Posterior cingulate gyrus (tissue), 11 donors: ENCODE data around the gene WDPCP.
"Not testable (repeated sequence)": the region's sequence is repeated elsewhere in the genome, so short reads cannot be mapped to it uniquely, and the experiment has no call there.

ENCODE experiments used
- DNase-seq, 10 donors: peaks; one replicate each; pipeline versions ENCODE4 v3.0.0 to v3.0.0-alpha.2; 2020 to 2021; ENCODE audit warnings: mixed read lengths in 3 of 10
- intact Hi-C: fragments of 100-400 bp; cut with DNase I; formaldehyde crosslinking; loops from one replicate; pipeline ENCODE4 v1.15.1; 2023

Gene WDPCP

GRCh38 chr2:63132020-63132419, 456.3 kb downstream of the WDPCP start:
- intact Hi-C loops, result no loop called here

GRCh38 chr2:63131196-63131595, 457.1 kb downstream of the WDPCP start:
- intact Hi-C loops, result no loop called here
- no peak for DNase-seq

More at GRCh38 chr2:63132020-63132419, 456.3 kb downstream of the WDPCP start:
- DNase-seq, result no peak

GRCh38 chr2:63127594-63127993, 460.7 kb downstream of the WDPCP start:
- no peak for DNase-seq
- intact Hi-C loops, result no loop called here

GRCh38 chr2:63124850-63125249, 463.4 kb downstream of the WDPCP start:
- no peak for DNase-seq
- intact Hi-C loops, result no loop called here

GRCh38 chr2:63124218-63124617, 464.1 kb downstream of the WDPCP start:
- DNase-seq, result no peak
- intact Hi-C loops, result no loop called here

GRCh38 chr2:63122921-63123320, 465.4 kb downstream of the WDPCP start:
- no peak for DNase-seq
- intact Hi-C loops, result no loop called here

GRCh38 chr2:63121055-63121834, 467.0 kb downstream of the WDPCP start:
- intact Hi-C loops, result no loop called here
- no peak for DNase-seq

- DNase-seq, result peak in 1 of 10 donors; percentile 57
- intact Hi-C loops, result no loop called here
These were observed 469.5 kb downstream of the WDPCP start for GRCh38 chr2:63118821-63119220.

GRCh38 chr2:63104482-63104881, 483.8 kb downstream of the WDPCP start:
- intact Hi-C loops, result no loop called here
- no peak for DNase-seq

GRCh38 chr2:63101954-63102353, 486.3 kb downstream of the WDPCP start:
- DNase-seq, result no peak
- intact Hi-C loops, result no loop called here

GRCh38 chr2:63099032-63099431, 489.2 kb downstream of the WDPCP start:
- intact Hi-C loops, result no loop called here
- DNase-seq, result no peak

- intact Hi-C loops, result no loop called here
- no peak for DNase-seq
These were observed 491.8 kb downstream of the WDPCP start for GRCh38 chr2:63096491-63096890.

- intact Hi-C loops, result no loop called here
- DNase-seq, result no peak
These were observed 494.8 kb downstream of the WDPCP start for GRCh38 chr2:63093502-63093901.

- intact Hi-C loops, result no loop called here
- no peak for DNase-seq
These were observed 495.4 kb downstream of the WDPCP start for GRCh38 chr2:63092857-63093256.

- DNase-seq, result no peak
- intact Hi-C loops, result no loop called here
These were observed 495.9 kb downstream of the WDPCP start for GRCh38 chr2:63092401-63092800.

GRCh38 chr2:63086687-63087086, 501.6 kb downstream of the WDPCP start:
- no peak for DNase-seq
- intact Hi-C loops, result no loop called here

- intact Hi-C loops, result no loop called here
These were observed 506.9 kb downstream of the WDPCP start for GRCh38 chr2:63081404-63081803.

GRCh38 chr2:63078852-63079606, 509.2 kb downstream of the WDPCP start:
- no peak for DNase-seq
- intact Hi-C loops, result no loop called here

More at GRCh38 chr2:63081404-63081803, 506.9 kb downstream of the WDPCP start:
- DNase-seq, result no peak

GRCh38 chr2:63074399-63074798, 513.9 kb downstream of the WDPCP start:
- intact Hi-C loops, result not testable (repeated sequence)
- DNase-seq, result peak in 2 of 10 donors; percentile 12 to 76

- intact Hi-C loops, result no loop called here
- no peak for DNase-seq
These were observed 514.3 kb downstream of the WDPCP start for GRCh38 chr2:63073994-63074393.

GRCh38 chr2:63071664-63072063, 516.6 kb downstream of the WDPCP start:
- intact Hi-C loops, result no loop called here

More at GRCh38 chr2:63071664-63072063, 516.6 kb downstream of the WDPCP start:
- DNase-seq, result peak in 1 of 10 donors; percentile 16
